ENCODE results near the gene RIOK2.

RIOK2 gene

DNA sequence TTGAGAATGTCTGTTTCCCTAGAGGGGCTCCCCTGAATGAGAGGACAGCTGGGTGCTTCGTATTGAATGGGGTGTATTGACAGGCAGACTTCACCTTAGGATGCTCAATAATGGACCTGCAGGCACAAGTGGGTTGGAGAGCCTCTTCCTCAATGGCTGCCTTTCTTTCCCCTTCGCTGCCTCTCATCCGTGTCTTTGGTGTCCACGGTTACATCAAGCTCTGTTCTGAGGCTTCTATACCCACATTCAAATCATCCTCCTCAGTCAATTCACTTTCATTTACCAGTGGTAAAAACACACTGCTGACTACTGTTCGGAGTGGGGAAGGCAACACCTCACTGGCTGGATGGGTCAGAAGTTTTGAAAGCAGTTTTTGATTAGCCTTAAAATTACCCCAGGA lies 61.2 kb downstream of the RIOK2 start:
- no peaks in the 10 kb centered on the region for H3K9me3 Mint-ChIP-seq
- ATAC-seq = no peak
- H3K4me3 Mint-ChIP-seq = no peak overlapping the region
- no peaks in the 10 kb centered on the region for H3K27me3 Mint-ChIP-seq
- no peak overlapping the region for H3K27ac Mint-ChIP-seq
- no peaks in the 10 kb centered on the region for H3K36me3 Mint-ChIP-seq
- peaks cover 7% of the 10 kb centered on the region for H3K4me1 Mint-ChIP-seq

DNA sequence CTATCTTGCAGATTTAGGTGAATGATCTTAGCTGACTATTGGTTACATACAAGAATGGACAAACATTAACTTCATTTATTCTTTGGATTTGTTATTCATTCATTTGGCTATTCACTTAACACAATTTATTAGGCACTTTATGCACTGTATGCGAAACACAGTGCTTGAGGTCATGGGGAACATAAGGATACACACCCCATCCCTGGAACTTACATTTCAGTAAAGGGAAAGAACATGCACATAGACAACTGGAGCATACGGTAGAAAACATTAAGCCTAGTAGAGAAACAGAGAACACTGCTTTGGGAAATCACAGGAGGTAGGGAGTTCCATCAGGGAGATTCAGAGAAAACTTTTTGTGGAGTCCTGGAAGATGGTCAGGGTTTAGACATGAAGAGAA lies 62.9 kb downstream of the RIOK2 start:
- no peaks in the 10 kb centered on the region for H3K27me3 Mint-ChIP-seq
- H3K9me3 Mint-ChIP-seq = no peaks in the 10 kb centered on the region
- no peak overlapping the region for H3K4me3 Mint-ChIP-seq

DNA sequence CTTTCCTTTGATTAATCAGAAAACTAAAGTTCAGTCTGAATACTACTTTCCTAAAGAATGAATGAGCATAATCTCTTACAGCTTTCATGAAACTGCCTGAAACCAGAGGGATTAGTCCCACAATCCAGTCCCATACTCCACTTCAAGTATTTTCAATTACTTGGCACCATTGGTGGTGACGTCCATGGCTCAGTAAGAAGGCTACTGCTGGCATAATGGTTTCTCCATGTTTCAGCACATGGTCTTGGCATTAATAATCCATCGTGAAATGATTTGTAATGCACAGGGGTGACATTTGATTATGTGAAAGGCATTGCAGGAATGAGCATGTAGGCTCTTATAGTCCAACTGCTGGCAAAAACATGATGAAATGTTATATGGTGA lies 64.0 kb downstream of the RIOK2 start:
- Mint-ChIP-seq H3K4me3 (no peak overlapping the region), H3K27me3 (no peaks in the 10 kb centered on the region), H3K4me1 (peaks cover 13% of the 10 kb centered on the region), H3K9me3 (no peaks in the 10 kb centered on the region), H3K27ac (peak overlapping the region; percentile 6), H3K36me3 (no peaks in the 10 kb centered on the region)
- ATAC-seq = no peak

More for the DNA sequence above, 62.9 kb downstream of the RIOK2 start:
- H3K27ac Mint-ChIP-seq = no peak overlapping the region
- no peak for ATAC-seq
- peaks cover 13% of the 10 kb centered on the region for H3K4me1 Mint-ChIP-seq
- no peaks in the 10 kb centered on the region for H3K36me3 Mint-ChIP-seq

DNA sequence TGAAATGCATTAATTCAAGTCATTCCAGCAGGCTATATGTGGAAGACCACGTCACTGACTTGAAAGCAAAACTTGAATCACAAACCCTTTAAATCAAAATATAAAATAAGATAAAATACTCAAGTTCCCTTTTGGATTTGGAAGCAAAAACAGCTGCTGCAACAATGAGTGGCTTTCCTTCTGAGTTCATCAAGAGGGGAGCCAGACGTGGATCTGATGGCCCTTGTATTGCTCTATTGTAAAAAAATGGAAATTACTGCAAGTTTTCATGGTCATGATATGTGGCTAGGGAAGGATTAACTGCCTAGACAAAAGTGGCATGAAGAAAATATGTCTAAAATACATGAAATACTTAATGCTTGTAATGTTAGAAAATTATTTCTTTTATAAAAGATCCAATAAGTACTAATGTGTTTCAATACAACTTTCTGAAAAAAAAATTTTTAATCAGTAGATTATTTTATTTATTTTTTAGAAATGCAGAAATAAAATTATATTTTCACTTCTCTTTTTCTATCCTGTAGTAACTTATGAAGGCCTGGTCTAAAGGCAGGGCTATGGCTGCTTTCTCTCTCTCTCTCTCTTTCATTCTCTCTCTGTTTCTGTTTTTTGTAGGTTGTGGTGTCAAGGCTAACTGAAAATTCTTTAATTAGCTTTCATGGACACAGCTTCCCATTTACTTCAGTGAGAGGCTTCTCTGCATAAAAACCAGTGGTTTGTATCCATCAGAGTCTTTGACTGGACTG lies 64.6 kb downstream of the RIOK2 start:
- H3K27ac Mint-ChIP-seq = peak overlapping the region; percentile 6
- no peak for ATAC-seq
- peaks cover 13% of the 10 kb centered on the region for H3K4me1 Mint-ChIP-seq
- no peaks in the 10 kb centered on the region for H3K36me3 Mint-ChIP-seq
- H3K27me3 Mint-ChIP-seq = no peaks in the 10 kb centered on the region
- no peaks in the 10 kb centered on the region for H3K9me3 Mint-ChIP-seq
- H3K4me3 Mint-ChIP-seq = no peak overlapping the region

DNA sequence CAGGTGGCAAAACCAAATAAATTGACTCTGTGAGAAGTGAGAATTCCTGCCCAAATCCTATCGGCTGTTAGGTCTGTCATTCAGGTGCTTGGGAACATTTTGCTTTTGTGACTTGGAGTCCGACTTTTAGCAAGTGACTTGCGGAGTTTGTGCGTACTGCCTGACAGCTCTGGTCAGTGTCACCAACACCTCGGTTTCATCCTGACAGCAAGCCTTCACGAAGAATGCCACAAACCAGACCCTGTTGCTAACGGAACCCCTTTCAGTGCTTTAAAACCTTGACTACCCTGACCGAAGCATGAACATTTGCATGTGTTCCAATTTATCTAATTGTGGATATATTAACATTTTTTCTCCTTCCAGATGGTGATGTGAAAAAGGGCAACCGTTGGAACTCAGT lies 67.1 kb downstream of the RIOK2 start:
- Mint-ChIP-seq H3K27me3 (no peaks in the 10 kb centered on the region), H3K4me1 (peaks cover 13% of the 10 kb centered on the region), H3K27ac (no peak overlapping the region), H3K4me3 (no peak overlapping the region), H3K9me3 (no peaks in the 10 kb centered on the region), H3K36me3 (no peaks in the 10 kb centered on the region)
- no peak for ATAC-seq

DNA sequence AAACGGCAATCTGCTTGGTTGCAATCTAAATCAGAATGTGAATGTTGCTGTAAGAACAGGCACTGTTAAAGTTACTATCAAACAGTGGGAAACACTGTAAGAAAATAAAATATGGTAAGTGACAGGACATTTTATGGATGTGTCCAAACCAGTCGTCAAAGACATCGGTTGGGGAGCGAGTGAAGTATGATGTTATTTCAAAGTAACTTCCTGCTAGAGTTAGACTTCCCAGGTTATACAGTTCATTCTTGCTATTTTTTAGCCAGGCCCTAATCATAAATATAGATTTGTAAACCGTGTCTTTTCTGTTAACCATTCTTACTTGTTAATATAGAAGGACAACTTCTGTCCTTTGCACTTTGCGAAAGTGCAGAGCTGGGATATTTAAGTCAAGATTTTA lies 70.8 kb downstream of the RIOK2 start:
- Mint-ChIP-seq H3K4me1 (peaks cover 6% of the 10 kb centered on the region), H3K27ac (no peak overlapping the region), H3K4me3 (no peak overlapping the region), H3K36me3 (no peaks in the 10 kb centered on the region), H3K27me3 (no peaks in the 10 kb centered on the region), H3K9me3 (no peaks in the 10 kb centered on the region)
- no peak for ATAC-seq

DNA sequence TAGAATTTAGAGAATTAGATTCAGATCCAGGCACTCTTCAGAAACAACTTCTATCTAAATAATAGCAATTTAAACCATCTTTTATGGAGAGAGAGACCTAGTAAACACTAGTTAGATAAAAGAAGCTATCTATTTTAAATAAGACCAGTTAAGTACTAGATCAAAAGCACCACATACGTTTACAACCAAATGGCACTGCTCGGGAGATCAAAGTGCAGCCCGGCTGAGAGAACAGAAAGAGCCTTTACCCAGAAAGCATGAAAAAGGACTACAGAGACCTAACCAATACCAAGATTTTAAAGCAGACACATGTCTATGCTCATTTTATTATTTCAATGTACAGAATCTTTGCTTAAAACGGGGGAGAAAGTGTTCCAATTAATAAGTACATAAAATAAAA lies 71.4 kb downstream of the RIOK2 start:
- Mint-ChIP-seq H3K36me3 (no peaks in the 10 kb centered on the region), H3K4me1 (peaks cover 6% of the 10 kb centered on the region), H3K27ac (no peak overlapping the region), H3K4me3 (no peak overlapping the region), H3K27me3 (no peaks in the 10 kb centered on the region), H3K9me3 (no peaks in the 10 kb centered on the region)
- ATAC-seq = no peak

DNA sequence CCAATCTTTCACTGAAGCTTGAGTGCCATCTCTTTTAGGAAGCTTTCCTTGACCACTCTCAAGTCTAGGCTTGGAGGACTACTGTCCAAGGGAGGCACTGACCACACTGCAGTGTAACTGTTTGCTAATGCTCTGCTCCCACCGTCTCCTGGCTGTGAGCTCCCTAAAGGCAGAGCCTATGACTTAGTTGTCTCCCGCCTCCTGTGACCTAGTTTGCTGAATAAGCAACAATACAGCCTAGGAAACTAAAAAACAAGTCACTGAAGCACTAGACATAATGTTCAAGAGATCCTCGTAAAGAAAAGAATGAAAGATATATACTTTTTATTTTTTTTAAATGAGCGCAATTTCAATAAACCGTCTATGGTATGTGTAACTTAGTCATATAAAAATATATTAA lies 72.0 kb downstream of the RIOK2 start:
- Mint-ChIP-seq H3K4me1 (peaks cover 6% of the 10 kb centered on the region), H3K27me3 (no peaks in the 10 kb centered on the region), H3K9me3 (no peaks in the 10 kb centered on the region), H3K36me3 (no peaks in the 10 kb centered on the region), H3K4me3 (no peak overlapping the region), H3K27ac (no peak overlapping the region)
- no peak for ATAC-seq

All from stimulated activated memory B cell treated with anti-CD40 and anti-IgM and Interleukin-4, amounts not matched to agents 10 μg/mL and 1 μg/mL and 100 μg/mL, for 72 hours (primary cell).